GM12801 (cell line): ENCODE results near the gene PHF23.

Experiments used
- TF ChIP-seq, protein P1 (sequence below): IDR thresholded peaks from one replicate; pipeline ENCODE4 v1.5.1; 2011; ENCODE audit warnings: control low read depth; ENCODE audit not compliant: insufficient read length; ENCODE audit errors: extremely low read depth

The PHF23 gene

DNA sequence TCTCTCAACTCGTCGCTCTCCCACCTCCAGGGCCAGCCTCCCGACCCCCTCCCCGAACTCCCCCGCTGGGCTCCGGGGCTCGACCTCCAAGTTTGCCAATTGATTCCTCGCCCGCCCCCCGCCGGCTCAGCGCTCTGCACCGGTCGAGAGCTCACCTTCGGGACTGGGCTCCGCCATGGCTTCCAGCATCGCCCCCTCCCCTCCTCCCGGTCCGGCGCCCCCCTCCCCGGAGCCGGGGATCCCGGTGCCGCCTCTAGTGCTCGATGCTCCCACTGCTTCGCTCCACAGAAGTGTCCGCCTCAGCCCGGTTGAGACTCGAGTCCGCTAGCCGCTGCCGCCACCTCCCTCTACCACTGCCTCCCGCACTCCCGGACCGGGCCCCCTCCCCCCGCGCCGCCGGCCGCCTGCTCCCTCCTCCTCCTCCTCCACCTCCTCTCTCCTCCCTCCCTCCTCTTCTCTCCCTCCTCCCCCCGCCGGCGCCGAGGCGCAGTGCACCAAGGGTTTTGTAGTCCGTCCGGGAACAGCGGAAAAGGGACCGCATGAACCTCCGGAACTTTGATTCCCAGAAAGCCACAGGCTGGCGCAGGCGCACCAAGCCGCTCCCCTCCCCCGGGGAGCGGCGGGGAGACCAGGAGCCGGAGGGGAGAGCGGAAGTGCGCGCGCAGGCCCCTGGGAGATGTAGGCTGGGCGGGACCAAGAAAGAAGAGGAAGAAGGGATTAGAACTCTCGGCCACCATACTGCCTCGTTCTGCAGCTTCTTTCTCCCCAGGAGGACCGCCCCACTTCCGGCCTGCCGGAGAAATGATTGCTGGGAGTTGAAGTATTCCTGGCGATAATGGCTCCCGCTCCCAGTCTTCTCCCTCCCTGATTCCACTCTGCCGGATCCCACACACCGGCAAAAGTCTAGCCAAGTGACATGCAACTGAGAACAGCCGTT lies at the start of gene PHF23:
Gene PHF23, minus strand, starts transcription at position 367 of the 937 bp plus-strand sequence. Its CDS starts 178 bp downstream, at position 189.
- TF ChIP-seq, protein P1, sequence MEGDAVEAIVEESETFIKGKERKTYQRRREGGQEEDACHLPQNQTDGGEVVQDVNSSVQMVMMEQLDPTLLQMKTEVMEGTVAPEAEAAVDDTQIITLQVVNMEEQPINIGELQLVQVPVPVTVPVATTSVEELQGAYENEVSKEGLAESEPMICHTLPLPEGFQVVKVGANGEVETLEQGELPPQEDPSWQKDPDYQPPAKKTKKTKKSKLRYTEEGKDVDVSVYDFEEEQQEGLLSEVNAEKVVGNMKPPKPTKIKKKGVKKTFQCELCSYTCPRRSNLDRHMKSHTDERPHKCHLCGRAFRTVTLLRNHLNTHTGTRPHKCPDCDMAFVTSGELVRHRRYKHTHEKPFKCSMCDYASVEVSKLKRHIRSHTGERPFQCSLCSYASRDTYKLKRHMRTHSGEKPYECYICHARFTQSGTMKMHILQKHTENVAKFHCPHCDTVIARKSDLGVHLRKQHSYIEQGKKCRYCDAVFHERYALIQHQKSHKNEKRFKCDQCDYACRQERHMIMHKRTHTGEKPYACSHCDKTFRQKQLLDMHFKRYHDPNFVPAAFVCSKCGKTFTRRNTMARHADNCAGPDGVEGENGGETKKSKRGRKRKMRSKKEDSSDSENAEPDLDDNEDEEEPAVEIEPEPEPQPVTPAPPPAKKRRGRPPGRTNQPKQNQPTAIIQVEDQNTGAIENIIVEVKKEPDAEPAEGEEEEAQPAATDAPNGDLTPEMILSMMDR = no peak

DNA sequence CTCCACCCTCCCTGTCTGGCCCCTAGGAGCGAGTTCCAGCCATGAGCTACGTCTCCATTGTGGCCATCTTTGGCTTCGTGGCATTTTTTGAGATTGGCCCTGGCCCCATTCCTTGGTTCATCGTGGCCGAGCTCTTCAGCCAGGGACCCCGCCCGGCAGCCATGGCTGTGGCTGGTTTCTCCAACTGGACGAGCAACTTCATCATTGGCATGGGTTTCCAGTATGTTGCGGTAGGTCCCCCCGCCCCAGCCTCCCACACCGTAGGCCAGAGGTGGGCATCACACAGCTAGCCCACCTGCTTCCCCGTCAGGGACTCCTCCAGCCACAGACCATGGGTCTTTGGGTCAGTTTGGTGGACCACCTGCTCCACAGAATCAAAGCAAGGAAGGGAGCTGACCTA lies 46.4 kb upstream of the PHF23 start:
- TF ChIP-seq, protein P1 = no peak

DNA sequence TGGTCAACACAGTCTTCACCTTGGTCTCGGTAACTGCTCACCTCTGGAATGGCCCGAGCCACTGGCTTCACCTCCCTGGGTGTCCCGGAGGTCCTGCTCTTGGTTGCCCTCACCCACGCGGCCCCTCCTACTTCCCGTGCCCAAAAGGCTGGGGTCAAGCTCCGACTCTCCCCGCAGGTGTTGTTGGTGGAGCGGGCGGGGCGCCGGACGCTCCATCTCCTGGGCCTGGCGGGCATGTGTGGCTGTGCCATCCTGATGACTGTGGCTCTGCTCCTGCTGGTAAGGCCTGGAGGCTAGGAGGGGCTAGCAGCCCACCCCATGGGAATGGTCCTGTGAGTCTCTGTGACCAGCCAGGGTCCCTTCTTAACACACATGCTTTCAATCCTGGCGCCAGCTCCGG lies 45.7 kb upstream of the PHF23 start:
- TF ChIP-seq, protein P1 = no peak

DNA sequence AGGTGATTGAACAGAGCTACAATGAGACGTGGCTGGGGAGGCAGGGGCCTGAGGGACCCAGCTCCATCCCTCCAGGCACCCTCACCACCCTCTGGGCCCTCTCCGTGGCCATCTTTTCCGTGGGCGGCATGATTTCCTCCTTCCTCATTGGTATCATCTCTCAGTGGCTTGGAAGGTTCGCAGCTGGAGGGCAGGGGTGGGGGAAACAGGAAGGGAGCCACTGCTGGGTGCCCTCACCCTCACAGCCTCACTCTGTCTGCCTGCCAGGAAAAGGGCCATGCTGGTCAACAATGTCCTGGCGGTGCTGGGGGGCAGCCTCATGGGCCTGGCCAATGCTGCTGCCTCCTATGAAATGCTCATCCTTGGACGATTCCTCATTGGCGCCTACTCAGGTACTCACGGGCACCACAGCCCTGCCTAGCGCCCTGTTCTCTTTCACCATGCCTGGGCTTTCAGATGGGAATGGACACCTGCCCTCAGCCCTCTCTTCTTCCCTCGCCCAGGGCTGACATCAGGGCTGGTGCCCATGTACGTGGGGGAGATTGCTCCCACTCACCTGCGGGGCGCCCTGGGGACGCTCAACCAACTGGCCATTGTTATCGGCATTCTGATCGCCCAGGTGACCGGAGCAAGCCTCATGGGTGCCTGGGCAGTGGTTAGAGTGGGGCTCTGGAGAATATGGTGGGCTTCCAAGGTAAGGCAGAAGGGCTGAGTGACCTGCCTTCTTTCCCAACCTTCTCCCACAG lies 44.4 kb upstream of the PHF23 start:
- TF ChIP-seq, protein P1 = no peak

DNA sequence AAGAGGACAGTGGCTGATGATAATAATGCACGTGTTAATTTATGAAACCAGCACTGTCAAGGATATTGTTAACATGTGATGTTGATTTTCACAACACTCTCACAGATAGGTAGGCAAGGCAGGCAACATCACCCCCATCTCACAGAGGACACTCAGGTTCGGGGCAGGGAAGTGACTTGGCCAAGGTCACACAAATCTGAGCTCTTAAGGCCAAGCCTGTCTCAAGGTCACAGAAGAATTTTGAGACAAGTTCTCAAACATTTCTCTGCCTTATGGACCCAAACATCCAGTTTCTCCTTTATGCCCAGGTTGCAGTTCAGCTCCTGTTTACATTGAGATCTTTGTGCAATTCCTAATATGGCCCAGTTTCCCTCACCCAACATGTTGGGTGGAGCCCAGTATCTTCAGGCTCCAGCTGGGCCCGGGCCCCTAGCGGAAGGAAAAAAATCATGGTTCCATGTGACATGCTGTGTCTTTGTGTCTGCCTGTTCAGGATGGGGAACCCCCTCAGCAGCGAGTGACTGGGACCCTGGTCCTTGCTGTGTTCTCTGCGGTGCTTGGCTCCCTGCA lies 43.6 kb upstream of the PHF23 start:
- TF ChIP-seq, protein P1 = no peak

DNA sequence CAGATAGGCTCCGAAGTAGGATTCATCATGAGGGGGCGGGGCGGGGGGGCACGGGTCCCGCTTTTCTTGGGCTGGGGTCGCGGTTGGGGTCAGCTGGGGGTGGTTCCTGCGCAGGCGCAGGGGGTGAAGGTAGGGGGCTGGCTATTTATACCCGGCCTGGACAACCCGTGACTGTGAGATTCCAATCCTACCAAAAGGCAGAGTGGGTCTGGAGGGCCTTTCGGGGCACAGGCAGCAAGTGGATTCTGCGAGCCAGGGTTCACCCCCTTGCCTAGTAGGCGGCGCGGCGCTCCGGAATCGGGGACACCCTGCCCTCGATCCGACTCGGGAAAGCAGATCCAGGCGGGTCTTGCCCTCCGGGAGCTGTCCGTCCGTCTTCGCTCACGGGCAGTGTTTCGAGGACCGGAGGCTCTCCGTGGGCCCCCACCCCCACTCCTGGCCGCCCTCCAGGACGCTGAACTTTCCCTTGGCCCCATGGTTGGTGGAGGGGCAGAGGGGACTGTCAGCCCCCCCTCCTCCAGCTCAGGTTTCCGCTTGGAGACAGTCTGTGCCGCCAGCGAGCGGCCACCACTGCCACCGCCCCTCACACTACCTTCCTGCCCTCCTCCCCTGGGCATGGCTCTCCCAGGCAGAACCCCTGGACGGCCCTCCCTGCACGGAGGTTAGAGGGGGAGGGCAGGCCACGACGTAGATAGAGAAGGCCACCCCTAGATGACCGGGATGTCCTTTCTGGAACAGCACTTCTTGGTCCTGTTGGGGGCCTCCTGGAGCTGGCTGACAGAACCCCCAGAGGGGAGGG lies 42.9 kb upstream of the PHF23 start:
- TF ChIP-seq, protein P1 = no peak
